GM03348 (cell line): ENCODE measurements around the gene SMYD3.
A peak's percentile ranks its signal among the peaks of the same experiment; 100 is the strongest.

Experiments used
- DNase-seq: peaks from one replicate; pipeline ENCODE4 v3.0.0; 2012; ENCODE audit warnings: low spot score

The SMYD3 gene

DNA sequence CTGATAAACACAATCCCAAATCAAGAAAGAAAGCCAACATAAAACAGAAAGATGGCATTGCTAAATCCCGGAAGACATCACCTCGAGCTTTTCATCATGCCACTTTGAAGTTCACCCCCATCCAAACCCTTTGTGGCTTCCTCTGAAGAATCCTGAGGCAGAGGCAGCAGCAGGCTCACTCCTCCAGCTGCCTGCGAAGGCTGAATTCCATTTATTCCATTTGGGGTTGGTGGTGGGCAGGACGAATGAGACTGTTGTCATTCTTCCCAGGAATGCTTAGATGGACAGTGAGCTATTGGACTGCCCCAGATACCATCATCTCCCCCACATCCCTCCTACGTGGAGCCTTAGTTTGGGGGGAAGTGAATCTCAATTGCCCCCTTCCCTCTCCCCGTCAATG lies 437.5 kb downstream of the SMYD3 start:
- DNase-seq: no peak

GRCh38 chr1:246068619-246069509 lies 438.2 kb downstream of the SMYD3 start:
- no peak for DNase-seq

GRCh38 chr1:246068217-246068512 lies 438.9 kb downstream of the SMYD3 start:
- DNase-seq: no peak

GRCh38 chr1:246067432-246068216 lies 439.5 kb downstream of the SMYD3 start:
- DNase-seq: peak; percentile 73

DNA sequence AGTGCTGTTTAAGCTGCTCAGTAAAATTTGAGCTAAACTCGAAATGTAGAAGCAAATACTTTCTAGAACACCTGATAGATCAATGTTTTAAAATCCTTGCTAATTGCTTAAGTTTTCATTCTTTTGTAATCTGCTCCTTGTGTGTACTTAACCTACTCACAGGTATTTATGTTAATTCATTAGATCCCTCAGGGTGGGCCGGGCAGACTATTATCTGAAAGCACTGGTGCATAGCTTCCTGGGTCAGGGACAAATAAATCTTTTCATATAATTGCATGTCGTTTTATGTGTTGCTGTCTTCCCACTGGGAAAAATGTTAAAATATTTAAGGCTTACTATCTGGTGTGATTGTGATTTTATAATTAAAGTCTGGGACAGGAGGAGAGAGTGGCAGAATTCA lies 440.5 kb downstream of the SMYD3 start:
- no peak for DNase-seq

DNA sequence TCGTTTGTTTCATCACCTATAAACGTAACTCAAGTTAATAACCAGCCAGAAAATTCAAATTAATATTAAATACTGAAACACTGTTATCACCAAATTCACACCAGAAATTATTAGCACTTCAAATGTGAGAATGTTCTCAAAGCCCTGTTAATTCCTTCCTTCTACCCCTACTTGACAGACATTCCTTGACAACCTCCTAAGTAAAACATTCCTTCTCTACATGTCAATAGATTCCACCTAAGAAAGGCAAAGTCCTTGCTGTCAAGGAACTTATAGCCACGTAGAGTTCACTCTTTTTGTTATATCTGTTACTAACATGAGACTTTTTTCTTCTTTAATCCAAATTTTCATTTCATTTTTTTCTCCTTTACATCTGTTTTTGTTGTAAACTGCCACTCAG lies 441.5 kb downstream of the SMYD3 start:
- no peak for DNase-seq

- no peak for DNase-seq
Measured at GRCh38 chr1:246064891-246065290, 442.2 kb downstream of the SMYD3 start.

DNA sequence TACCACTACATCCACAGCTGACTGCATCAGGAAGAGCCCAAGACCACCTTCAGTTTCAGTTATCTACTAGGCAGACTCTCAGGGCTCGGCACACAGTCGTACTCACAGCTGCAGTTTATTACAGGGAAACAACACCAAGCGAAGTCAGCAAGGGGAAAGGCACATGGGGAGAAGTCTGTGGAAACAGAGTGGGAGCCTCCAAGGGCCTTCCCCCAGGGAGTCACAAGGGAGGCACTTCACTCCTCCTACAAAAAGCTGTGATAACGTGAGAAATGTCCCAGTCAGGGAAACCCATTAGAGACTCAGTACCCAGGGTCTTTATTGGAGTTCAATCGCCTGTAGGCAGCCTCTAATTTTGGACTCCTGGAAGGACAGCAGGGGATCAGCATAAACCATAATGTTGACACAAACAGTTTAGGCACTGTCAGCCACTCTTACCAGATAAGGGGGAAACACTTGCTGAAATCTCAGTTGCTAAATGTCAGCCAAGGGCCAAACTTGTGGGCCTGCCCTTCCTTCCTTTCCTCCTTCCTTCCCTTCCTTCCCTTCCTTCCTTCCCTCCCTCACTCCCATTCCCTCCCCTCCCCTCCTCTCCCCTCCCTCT lies 444.0 kb downstream of the SMYD3 start:
- no peak for DNase-seq

- DNase-seq: peak; percentile 15
Measured at GRCh38 chr1:246058466-246058865, 448.6 kb downstream of the SMYD3 start.

DNA sequence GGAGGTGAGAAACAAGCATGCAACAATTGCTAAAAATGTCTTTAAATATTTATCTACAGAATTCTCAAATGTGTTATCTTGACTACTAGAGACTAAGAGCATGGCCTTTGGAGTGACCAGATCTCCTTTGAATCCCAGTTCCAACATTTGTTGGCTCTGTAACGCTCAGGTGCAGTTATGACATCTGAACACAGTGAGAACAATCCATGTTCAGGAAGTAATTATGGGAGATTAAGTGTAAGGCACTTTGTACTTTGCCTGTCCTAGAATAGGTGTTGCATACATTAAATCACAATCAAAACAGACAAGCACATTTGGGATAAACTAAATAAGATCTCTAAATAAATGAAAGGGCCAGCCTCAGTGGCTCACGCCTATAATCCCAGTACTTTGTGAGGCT lies 454.5 kb downstream of the SMYD3 start:
- DNase-seq: no peak

DNA sequence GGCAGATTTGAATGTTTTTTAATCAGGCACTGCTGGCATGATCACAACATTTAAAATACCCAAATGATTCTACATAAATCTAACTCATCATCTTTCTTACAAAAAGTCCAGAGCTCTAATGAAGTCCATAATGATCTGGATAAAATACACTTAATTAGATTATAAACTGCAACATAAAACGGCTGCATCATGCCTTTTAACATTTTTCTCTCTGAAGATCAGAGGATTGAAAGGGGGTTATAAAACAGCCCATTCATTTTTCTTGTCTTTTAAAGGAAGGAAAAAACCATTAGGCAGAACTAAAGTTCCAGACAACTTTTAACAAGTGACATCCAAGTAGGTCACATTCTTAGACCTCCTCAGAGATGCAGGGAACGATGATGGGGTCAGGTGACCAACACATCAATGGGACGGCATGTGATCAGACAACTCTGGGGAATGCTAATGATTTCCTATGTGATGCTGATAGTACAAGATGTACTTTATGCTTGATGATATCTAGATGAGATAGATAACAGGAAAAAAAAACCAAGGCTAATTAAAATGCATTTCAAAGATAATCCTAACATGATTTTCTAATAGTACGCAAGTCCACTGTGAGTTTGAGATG lies 455.1 kb downstream of the SMYD3 start:
- no peak for DNase-seq

GRCh38 chr1:246048693-246049092 lies 458.4 kb downstream of the SMYD3 start:
- no peak for DNase-seq

DNA sequence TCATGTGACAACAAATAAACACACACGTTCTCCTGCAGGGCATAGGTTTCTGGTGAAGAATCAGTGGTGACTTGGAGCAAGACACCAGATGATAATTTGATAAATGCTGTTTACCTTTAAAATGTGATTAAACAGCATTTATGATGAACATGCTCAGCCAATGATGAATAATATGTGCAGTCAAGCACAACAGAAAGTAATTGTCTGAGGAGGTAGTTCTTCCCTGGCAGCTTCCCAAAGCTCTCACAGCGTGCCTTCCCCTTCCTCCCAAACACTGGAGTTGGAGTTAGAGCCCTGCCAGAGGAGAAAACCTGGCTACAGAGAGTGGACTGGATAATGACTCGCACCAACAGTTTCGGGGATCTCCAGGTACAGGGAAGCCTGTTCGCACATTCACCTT lies 463.5 kb downstream of the SMYD3 start:
- DNase-seq: no peak

- no peak for DNase-seq
Measured at GRCh38 chr1:246041360-246041759, 465.7 kb downstream of the SMYD3 start.

- no peak for DNase-seq
Measured at GRCh38 chr1:246040200-246040890, 466.7 kb downstream of the SMYD3 start.

DNA sequence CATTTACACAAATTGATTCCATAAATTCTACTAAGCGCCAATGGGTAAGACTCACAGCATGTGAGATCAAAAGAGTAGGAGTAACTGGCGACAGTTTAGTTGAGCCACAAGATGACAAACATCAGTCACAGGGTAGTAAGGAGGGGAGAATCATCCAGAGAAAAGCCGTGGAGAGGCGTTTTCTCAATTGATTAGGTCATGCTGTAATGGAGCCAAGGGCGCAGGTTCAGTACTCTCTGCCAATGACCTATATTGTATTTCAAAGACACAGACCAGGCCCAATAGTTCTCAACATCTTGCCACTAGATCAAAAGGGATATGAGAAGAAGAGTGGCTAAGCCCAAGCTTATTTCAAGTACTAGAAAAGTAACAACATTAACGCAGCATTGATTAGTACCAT lies 467.5 kb downstream of the SMYD3 start:
- DNase-seq: no peak

GRCh38 chr1:246037832-246038231 lies 469.2 kb downstream of the SMYD3 start:
- no peak for DNase-seq

- peak; percentile 17 for DNase-seq
Measured at GRCh38 chr1:246036175-246036574, 470.9 kb downstream of the SMYD3 start.

DNA sequence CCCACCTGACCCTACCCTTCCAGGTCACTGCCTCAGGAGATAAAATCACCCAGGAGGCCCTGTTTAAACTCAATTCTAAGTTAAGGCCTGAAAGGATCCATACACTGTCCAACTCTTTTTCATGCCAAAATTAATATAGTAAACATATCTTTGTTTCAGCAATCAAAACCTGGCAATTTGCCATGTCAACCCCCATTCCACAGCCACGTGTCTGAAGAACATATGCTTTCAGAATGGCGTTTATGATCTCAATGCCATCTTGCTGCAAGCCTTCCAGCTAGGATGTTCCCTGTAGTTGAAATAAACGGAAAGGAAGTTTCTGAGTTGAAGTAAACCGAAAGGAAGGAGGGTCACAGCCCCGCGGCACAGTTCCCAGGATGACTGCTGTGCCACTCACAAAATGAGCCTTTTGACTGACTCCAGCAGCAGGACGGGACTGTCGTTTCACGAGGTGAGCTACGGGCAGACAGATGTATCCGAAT lies 472.0 kb downstream of the SMYD3 start:
- peak; percentile 19 for DNase-seq

DNA sequence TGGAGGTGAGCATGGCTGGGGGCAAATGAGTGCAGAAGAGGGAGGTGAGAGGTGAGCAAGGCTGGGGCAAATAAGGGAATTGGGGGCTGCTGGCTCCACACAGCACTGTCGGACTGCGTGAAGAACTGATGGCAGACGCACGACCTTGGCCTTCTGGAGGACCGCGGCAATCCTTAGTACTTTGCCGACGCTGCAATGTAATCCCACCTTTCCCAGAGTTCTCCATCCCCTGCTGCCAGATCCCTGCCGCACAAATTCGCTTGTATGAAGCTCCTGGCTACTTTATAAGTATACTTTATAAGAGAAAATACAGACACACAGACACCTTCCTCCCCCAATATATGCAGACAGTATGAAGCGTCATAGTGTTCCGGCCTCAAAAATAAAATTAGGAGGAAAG lies 472.4 kb downstream of the SMYD3 start:
- DNase-seq: no peak

DNA sequence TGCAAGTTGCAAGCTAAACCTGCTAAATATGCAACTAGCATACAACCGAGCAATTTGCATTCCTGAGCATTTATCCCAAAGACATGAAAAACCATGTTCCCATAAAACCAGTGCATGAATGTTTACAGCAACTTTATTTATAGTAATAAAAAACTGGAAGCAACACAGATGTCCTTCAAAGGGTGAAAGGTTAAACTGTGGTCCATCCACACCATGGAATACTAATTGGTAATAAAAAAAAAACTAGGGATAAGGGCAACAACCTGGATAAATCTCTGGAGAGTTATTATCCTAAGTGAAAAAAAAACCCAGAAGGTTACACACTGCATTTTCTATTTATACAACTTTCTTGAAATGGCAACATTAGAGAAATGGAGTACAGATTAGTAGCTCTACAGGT lies 474.1 kb downstream of the SMYD3 start:
- no peak for DNase-seq

DNA sequence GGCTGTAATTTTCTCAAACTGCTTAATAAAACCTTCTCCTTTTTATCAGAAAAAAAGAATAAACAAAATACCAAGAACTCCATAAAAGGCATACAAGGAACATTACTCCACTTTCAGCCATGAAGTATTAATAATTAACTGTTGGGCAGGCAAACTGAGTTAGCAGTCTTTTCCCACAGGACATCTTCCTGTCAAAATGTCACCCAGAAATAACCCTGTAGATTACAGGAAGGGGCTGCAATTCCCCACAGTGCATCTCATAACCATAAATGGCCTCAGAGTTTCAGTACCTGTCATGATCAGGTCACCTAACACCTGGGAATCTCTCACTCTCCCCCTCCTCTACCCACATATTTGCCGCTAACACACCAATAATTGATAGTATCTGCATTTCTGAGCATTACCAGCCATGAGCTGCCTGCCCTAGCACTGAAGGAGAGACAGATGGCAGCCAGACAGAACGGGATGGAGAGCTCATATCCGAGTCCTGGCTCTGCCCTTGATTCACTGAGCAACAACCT lies 475.0 kb downstream of the SMYD3 start:
- no peak for DNase-seq
